ENCODE measurements around the gene MSH3.

Gene MSH3

GRCh38 chr5:80703291-80703690 is 48.8 kb downstream of the MSH3 start:
- no peak for DNase-seq (ENCODE audit: low read depth, low spot score)
- H3K4me3 ChIP-seq (ENCODE audit: low read length): no peak overlapping the region

- no peak overlapping the region for H3K4me3 ChIP-seq (ENCODE audit: low read length)
- no peak for DNase-seq (ENCODE audit: low read depth, low spot score)
Measured at GRCh38 chr5:80703747-80704146, 49.3 kb downstream of the MSH3 start.

GRCh38 chr5:80704221-80704620 is 49.8 kb downstream of the MSH3 start:
- DNase-seq (ENCODE audit: low read depth, low spot score): peak; percentile 62
- no peak overlapping the region for H3K4me3 ChIP-seq (ENCODE audit: low read length)

DNA sequence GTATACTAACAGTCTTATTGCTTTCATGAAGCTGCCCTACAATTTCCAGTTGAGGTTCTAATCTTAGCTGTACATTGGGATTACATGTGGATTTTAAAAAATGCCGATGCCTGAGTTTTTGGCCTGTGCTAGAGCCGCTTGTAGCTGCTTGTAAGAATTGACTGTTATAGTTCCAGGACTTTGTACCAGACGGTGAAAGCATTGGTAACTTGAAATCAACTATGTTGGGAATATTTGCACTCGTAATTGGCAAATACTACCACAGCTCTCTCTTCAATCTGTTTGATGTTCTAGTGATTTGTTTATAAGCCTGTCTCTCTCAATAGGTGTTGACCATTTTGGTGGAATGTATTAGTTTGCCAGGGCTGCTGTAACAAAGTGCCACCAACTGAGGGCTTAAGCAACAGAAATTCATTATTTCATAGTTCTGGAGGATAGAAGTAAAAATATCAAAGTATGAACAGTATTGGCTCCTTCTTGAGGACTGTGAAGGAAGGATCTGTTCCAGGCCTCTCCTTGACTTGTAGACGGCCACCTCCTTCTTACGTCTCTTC is 50.8 kb downstream of the MSH3 start:
- H3K4me3 ChIP-seq (ENCODE audit: low read length): no peak overlapping the region
- no peak for DNase-seq (ENCODE audit: low read depth, low spot score)

GRCh38 chr5:80705801-80706200 is 51.3 kb downstream of the MSH3 start:
- no peak for DNase-seq (ENCODE audit: low read depth, low spot score)
- no peak overlapping the region for H3K4me3 ChIP-seq (ENCODE audit: low read length)

- no peak overlapping the region for H3K4me3 ChIP-seq (ENCODE audit: low read length)
- DNase-seq (ENCODE audit: low read depth, low spot score): no peak
Measured at GRCh38 chr5:80706835-80707447, 52.5 kb downstream of the MSH3 start.

DNA sequence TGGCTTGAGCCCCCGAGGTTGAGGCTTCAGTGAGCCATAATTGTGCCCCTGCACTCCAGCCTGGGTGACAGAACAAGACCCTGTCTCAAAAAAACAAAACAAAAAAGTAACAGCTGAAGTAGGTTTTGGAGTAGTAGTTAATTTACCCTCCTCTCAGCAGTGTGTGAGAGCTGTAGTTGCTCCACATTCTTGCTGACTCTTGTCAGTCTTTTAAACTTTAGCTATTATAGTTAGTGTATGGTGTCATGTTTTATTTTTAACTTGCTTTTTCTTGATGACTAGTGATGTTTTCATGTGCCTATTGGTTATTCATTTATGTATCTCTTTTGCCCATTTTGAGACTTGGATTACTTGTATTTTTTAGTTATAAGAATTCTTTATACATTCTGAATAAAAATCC is 53.2 kb downstream of the MSH3 start:
- H3K4me3 ChIP-seq (ENCODE audit: low read length): no peak overlapping the region
- no peak for DNase-seq (ENCODE audit: low read depth, low spot score)

- no peak overlapping the region for H3K4me3 ChIP-seq (ENCODE audit: low read length)
Measured at GRCh38 chr5:80711216-80711615, 56.8 kb downstream of the MSH3 start.

DNA sequence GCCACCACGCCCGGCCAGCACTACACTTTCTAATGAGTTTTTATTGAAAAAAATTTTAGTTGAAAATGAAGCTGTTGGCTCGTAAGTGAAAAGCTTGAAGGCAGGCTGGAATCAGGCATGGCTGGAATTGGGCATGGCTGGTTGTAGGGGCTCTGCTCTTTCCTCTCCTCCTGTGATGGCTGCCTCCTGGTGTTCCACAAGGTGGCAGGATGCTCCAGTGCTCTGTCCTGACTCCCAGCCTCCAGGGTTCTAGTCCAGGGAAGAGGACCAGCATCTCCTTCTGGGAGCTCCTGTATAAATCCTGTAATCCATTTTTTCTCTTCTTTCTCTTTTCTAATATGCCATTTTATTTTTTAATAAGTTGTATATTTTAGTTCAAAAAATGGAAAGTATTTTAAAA is 57.5 kb downstream of the MSH3 start:
- DNase-seq (ENCODE audit: low read depth, low spot score): no peak

More at GRCh38 chr5:80711216-80711615, 56.8 kb downstream of the MSH3 start:
- no peak for DNase-seq (ENCODE audit: low read depth, low spot score)

DNA sequence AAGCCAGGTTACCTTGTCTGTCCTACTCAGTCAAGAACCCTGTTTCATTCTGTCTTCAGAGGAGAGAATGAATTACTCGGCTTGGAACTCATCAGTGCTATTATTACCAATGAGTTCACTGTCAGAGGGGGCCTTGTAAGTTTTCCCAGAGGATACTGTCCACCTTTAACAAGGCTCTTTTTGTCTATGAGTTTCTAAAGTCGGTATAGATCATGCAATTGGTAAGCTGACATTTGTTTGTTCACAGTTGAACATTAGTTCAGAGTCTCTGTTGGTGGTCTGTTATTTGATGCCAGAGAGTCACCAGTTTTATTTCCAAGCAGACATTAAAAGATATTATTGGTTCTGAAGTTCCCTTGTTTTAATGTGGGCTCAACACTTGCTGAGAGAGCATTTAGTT is 58.5 kb downstream of the MSH3 start:
- H3K4me3 ChIP-seq (ENCODE audit: low read length): no peak overlapping the region
- DNase-seq (ENCODE audit: low read depth, low spot score): no peak

More for the DNA sequence above, 57.5 kb downstream of the MSH3 start:
- H3K4me3 ChIP-seq (ENCODE audit: low read length): no peak overlapping the region

DNA sequence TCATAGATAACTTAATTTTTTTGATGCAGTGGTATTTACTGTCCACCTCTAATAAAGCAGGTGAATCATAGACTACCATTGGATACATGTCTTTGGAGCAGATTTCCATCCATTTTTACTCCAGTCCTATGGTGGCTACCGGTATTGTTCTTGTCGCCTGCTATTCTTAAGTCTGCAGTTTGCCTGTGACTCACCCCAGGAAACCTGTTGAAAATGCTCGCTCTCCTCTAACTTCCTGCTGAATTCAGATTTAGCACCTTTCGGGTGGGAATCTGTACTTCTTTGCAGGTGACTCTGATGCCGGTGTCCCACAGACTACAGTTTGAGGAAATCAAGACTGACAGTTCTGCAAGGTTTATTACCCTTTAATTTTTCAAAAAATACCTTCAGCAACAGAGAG is 59.2 kb downstream of the MSH3 start:
- no peak for DNase-seq (ENCODE audit: low read depth, low spot score)
- no peak overlapping the region for H3K4me3 ChIP-seq (ENCODE audit: low read length)

DNA sequence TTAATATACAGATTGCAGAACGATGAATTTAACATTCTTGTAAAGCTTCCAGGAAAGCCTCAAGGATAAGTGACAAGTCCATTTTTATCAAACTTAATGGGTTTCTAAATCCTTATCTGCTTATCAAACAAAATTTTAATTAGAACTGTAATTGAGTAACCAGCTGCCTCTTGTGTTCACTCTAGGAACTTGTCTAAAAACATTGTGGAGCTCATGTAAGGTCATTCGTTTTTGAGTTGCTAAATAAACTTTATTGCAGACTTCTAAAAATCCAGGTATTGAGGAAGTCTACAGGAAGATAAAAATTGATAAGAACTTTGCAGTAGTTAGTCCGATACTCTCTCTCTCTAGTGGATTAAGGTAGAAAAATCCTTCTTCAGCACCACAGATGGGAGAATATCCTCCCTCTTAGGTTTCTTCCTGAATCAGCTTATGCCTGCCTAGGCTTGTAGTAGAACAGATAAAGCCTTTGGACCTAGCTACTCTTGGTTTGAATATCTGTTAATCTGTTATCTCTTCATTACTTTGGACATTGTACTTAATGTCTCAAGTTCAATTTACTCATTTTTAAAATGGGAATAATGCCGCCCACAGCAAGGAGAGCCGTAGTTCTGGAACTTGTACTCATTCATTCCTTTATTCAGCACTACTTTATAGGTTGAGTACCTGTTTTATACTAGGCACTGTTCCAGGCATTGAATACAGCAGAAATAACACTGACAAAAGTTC is 60.3 kb downstream of the MSH3 start:
- DNase-seq (ENCODE audit: low read depth, low spot score): no peak
- no peak overlapping the region for H3K4me3 ChIP-seq (ENCODE audit: low read length)

GRCh38 chr5:80715887-80716286 is 61.4 kb downstream of the MSH3 start:
- H3K4me3 ChIP-seq (ENCODE audit: low read length): no peak overlapping the region
- DNase-seq (ENCODE audit: low read depth, low spot score): no peak

GRCh38 chr5:80720181-80720580 is 65.7 kb downstream of the MSH3 start:
- no peak overlapping the region for H3K4me3 ChIP-seq (ENCODE audit: low read length)
- DNase-seq (ENCODE audit: low read depth, low spot score): no peak

DNA sequence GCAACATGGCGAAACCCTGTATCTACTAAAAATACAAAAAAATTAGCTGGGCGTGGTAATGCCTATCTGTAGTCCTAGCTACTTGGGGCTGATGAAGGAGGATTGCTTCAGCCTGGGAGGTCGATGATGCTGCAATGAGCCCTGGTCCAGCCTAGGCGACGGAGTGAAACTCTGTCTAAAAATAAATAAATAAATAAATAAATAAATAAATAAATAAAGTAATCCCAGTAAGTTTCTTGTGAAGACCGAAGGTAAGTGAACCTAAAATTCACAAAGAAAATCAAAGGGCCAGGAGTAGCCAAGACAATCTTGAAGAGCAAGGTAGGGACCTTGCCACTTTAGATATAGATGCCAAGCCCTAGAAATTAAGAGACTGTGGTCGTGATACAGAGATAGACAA is 68.5 kb downstream of the MSH3 start:
- H3K4me3 ChIP-seq (ENCODE audit: low read length): no peak overlapping the region
- no peak for DNase-seq (ENCODE audit: low read depth, low spot score)

GRCh38 chr5:80725446-80725845 is 71.0 kb downstream of the MSH3 start:
- DNase-seq (ENCODE audit: low read depth, low spot score): no peak
- no peak overlapping the region for H3K4me3 ChIP-seq (ENCODE audit: low read length)

- no peak for DNase-seq (ENCODE audit: low read depth, low spot score)
- H3K4me3 ChIP-seq (ENCODE audit: low read length): no peak overlapping the region
Measured at GRCh38 chr5:80736730-80737129, 82.3 kb downstream of the MSH3 start.

GRCh38 chr5:80738466-80738865 is 84.0 kb downstream of the MSH3 start:
- H3K4me3 ChIP-seq (ENCODE audit: low read length): no peak overlapping the region
- DNase-seq (ENCODE audit: low read depth, low spot score): no peak

GRCh38 chr5:80739057-80739456 is 84.6 kb downstream of the MSH3 start:
- no peak for DNase-seq (ENCODE audit: low read depth, low spot score)
- H3K4me3 ChIP-seq (ENCODE audit: low read length): no peak overlapping the region

DNA sequence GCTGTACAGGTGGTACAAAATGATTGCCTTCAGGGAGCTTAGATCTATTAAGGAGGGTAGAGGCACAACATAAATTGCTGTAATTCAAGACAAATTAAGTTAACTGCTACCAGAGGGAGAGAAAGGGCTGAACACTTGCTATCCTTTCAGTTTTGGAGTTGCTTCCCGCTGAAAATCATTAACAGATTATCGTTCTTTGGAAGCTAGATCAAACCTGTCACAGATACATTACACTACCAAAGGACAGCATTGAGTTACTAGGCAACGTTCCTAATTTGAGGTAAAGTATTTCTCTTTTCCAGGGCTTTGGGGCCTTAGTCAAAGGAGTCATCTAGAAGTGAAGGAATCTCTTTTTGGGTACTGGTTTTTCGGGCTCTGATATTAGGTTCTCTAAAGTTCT is 85.0 kb downstream of the MSH3 start:
- no peak overlapping the region for H3K4me3 ChIP-seq (ENCODE audit: low read length)
- no peak for DNase-seq (ENCODE audit: low read depth, low spot score)

GRCh38 chr5:80739898-80740297 is 85.4 kb downstream of the MSH3 start:
- DNase-seq (ENCODE audit: low read depth, low spot score): no peak
- no peak overlapping the region for H3K4me3 ChIP-seq (ENCODE audit: low read length)
